Kidney capillary endothelial cell (primary cell): ENCODE data around the gene COL26A1.
"Not testable (repeated sequence)": the region's sequence is repeated elsewhere in the genome, so short reads cannot be mapped to it uniquely, and the experiment has no call there.

Source experiments
- DNase-seq: peaks from one replicate; pipeline ENCODE4 v3.0.0-alpha.2; 2018; ENCODE audit warnings: low spot score

Gene COL26A1

DNA sequence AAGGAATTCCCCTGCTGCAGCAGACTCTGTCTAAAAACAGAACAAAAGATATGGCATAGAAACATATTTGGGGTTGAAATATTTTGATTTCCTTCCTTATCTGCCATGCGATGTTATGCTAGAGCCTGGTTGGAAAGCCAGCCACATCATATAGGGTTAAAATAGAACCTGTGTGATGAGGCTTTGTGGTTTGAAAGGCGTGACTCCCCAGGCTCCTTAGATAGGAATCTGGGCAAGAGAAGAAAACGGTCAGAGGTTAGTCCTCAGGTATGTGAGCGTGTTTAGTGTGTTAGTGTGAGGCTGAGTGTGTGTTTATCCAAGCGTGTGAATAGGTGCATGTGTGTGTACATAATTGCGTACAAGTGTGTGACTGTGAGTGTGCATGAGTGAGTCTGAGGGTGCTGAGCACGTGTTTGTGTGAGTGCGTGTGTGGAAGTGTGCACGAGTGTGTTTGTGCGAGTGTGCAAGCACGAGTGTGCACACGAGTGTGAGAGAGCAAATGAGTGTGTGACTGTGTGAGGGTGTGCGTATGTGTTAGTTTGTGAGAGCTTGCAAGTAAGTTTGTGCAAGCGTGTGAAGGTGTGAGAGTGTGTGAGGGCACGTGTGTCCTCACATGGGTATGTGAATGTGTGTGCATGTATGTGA is 79.9 kb downstream of the COL26A1 start:
- no peak for DNase-seq

DNA sequence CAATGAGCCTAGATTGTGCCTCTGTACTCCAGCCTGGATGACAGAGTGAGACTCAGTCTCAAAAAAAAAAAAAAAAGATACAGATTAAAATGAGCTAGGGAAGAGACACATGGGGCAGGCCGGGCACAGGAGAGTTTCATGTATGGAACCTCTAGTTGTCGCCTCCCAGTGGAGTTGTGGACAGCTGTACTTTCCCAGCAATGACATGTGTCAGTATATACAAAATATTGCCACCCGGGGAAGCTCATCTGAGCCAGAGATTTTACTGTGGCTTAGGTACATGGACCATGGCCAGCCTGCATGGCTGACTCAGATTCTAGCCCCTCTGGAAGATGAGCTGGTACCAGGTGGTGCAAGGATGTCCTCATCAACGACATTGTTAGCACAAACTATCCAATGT is 87.4 kb downstream of the COL26A1 start:
- DNase-seq = no peak

DNA sequence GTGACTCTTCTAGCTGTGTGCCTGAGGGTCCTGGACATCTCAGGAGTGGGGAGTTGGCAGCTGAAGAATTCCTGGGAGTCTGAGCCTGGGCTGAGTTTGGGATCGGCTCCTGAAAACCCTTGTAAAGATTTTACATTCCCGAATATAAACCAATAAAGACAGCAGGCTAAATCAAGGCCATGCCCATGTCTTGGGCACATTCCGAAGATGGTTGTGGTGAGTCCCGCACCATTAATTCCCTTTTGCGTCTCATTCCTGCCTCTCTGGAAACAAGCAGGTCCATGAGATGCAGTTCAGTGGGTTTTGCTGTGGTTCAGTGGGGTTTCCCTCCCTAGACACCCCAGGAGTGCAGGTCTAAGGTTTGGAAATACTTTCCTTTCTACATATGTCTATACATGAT is 90.9 kb downstream of the COL26A1 start:
- DNase-seq = no peak

DNA sequence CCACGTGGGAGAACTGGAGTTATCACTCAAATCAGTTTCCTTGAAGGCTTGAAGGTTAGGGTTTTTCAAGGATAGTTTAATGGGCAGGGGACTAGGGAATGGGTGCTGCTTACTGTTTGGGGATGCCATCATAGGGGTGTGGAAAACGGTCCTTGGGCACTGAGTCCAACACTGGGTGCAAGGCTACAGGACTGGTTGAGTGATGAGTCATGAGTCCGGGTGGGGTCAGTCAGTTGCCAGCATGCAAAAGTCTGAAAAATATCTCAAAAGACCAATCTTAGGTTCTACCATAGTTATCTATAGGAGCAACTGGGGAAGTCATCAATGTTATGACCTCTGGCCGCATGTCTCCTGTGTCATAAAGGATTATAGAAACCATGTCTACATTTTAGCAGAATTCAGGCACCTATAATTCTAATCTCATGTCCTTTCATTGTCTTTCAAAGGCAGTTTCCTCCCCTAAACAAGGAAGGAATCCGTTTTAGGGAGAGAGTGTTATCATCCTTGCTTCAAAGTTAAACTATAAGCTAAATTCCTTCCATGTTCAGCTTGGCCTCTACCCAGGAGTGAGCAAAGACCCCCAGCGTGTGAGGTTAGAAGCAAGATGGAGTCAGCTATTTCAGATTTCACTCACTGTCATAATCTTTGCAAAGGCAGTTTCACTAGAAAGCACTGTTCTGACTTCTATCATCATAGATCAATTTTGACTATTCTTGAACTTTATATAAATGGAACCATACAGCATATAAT is 94.5 kb downstream of the COL26A1 start:
- DNase-seq = no peak

DNA sequence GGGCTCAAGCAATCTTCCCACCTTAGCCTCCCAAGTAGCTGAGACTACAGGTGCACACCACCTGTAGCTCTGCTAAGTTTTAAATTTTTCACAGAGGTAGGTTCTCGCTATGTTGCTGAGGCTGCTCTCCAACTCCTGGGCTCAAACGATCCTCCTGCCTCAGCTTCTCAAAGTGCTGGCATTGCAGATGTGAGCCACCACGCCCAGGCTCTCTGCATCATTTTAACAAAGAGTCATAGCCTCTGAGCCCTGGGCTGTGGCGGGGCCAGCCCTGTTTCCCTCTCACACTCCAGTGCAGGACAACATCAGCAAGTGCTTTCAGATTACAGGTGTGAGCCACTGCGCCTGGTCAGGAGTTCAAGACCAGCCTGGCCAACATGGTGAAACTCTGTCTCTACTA is 102.5 kb downstream of the COL26A1 start:
- DNase-seq = no peak

DNA sequence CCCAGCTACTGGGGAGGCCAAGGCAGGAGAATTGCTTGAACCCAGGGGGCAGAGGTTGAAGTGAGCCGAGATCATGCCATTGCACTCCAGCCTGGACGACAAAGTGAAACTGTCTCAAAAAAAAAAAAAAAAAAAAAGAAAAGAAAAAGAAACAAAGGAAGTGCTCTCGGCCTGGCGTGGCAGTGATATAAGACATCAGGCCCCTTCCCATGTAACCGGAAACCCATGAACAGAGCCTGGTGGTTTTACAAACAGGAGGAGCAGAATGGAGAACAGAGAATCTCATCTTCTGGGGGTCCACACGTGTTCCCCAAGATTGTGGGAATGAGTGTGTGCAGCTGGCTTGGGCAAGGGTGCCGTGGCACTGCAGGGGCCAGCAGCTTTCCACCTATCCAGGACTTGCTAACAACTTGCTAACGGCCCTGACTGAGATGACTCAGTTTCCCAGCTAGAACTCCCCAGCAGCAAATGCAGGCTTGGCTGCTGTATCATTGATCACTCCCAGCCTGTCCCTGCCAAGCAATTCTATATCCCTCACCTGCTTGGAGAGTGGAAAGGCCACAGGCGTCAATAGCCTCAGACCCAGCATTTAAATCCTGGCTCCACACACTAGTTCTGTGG is 103.0 kb downstream of the COL26A1 start:
- DNase-seq = no peak

DNA sequence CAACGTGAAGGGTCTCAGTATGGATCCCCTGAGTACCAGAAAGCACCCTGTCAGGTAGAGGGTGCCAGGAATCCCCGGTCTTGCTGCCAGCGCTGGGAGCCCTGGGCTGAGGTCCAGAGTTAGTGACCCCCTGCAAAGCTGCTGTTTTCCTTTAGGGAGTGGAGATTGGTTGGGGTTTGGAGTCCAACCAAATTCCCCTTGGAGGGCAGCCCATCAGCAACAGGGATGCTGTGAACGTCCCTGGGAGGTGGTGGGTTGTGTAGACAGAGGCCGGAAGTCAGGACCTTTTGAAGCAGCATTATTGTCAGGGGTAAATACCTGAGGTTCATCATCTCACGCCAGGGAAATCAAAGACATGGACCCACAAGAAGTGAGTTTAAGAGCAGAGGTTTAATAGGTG is 104.2 kb downstream of the COL26A1 start:
- DNase-seq = no peak

DNA sequence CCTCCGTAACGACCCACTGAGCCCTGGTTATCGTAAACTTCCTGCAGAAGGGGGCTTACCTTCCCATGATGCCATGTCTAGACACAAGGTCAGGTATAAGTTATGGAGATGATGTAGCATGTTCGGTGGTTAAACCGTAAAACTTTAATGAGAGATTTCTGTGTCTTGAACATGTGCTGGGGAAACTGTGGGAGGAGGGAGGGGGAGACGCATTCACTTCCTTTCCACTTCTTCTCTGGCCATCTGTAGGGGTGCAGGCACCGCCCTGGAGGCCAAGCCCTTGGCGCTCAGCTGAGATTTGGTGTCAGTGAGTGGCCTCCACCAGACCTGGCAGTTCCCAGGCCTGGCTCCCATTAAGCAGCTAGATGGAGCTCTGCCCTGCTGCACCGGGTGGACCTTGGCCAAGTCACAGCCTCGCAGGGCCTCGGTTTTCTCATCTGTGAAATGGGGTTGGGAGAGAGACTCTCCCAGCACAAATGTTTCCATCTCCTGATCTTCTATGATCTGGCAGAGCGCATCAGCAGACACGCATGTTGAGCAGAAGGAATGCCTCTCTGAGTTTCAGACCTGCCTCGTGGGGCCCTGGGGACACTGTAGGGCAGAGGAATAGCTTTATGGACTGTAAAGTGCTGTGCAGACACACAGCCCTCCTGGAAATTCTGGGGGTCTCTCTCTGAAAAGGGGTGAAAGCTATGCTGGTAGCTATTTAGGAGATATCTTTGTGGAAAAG is 106.0 kb downstream of the COL26A1 start:
- DNase-seq = no peak

DNA sequence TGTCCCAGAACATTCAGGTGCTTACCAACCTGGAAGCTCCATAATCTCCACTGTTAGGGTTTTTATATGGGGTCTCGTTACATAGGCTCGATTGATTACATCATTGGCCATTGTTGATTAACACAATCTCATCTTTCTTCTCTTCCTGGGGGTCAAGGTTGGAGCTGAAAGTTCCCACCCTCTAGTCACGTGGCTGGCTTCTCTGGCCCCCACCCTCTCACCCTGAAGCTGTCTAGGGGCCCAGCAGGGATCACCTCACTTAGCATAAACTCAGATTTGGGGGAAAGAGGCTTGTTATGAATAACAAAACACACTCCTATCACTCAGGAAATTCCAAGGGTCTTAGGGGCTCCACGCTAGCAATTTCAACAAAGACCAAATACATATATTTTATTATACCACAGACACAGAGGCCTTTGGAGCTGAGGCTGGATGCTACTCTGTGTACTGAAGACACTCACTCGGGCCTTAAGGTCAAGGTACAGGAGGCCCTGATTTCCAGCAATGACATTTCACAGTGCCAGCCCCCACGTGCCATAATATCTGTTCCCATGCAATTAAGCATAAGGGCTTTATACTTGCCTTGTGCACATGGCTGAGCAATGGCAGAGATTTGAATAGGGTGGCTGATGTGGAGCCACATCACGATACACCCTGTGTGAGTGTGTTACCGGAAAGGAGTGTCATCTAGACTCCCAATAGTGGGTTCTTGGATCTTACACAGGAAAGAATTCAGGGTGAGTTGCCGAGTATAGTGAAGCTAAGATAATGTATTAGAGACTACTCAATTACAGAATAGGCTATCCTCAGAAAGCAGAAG is 108.2 kb downstream of the COL26A1 start:
- DNase-seq = no peak

DNA sequence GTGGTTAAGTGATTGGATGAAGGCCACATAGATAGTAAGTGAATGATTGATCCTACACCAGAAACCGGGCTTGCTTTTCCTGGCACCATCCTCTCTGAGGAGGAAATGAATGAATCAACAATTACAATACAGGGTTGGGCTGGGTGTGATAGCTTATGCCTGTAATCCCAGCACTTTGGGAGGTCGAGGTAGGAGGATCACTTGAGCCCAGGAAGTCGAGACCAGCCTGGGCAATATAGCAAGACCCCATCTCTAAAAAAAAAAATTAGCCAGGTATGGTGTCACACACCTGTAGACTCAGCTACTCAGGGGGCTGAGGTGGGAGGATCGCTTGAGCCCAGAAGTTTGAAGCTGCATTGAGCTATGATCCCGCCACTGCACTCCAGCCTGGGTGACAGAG is 111.5 kb downstream of the COL26A1 start:
- no peak for DNase-seq

DNA sequence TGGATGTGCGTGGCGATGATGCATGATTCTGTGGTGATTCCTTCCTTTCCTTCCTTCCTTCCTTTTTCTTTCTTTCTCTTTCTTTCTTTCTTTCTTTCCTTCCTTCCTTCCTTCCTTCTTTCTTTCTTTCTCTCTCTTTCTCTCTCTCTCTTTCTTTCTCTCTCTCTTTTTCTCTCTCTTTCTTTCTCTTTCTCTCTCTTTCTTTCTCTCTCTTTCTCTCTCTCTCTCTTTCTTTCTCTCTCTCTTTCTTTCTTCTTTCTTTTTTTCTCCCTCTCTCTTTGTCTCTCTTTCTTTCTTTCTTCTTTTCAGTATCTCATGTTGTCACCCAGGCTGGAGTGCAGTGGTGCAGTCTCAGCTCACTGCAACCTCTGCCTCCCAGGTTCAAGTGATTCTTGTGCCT is 113.0 kb downstream of the COL26A1 start:
- DNase-seq = not testable (repeated sequence)

DNA sequence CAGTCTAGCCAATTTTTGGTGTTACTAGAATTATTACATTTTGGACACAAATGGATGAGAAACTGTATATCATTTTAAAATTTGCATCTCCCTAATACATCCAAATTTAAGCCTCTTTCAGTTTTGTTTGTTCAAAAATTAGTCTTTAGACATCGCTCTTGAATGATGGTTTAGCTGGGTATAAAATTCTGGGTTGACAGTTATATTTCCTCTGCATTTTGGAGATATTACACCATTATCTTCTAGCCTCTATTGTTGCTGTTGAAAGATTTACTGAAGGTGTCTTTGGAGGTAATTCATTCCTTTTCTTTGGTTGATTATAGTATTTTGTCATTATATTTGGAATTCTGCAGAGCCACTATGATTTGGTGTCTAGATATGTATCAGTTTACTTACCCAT is 116.5 kb downstream of the COL26A1 start:
- no peak for DNase-seq

DNA sequence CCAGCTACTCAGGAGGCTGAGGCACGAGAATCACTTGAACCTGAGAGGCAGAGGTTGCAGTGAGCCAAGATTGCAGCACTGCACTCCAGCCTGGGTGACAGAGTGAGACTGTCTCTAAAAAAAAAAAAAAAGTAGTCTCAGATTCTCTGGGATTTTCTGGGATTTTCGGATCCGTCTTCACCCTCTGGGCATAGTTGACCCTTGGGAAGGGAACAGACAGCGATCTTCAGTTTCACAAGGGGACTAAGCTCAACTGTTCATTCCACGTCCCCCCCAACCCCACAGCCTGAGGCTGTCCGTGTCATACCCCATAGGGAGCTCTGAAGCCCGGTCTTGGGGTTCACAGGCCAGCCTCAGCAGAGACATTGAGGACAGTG is 123.4 kb downstream of the COL26A1 start:
- not testable (repeated sequence) for DNase-seq

DNA sequence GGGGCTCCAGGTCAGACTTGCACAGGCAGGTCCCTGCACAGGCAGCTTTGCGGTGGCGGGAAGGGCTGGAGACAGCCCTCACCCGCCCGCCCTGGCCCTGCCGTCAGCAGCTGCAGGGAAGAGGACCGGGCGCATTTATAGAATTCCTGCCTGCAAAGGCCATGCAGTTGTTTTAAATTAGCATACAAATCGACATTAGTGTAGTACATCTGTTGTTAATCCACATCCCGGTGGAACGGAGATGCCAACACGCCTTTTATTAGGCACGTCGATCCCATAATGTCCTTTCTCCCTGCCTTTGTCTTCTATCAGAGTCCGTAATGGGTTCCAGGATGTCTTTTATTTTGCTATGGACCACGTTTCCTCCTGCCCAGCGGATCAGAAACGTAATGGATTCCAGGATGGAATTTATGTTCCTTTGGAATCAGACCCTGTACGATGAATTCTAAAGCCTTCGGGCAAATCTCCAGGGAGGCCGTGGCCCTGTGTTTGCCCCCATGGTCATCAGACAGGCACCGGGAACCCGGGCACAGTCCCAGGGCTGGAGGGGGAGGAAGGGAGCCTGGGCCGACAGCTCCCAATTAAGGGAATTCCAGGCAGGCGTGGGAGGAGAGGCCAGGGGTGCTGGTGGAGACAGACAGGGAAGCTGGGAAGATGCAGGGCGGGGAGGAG is 123.9 kb downstream of the COL26A1 start:
- no peak for DNase-seq

DNA sequence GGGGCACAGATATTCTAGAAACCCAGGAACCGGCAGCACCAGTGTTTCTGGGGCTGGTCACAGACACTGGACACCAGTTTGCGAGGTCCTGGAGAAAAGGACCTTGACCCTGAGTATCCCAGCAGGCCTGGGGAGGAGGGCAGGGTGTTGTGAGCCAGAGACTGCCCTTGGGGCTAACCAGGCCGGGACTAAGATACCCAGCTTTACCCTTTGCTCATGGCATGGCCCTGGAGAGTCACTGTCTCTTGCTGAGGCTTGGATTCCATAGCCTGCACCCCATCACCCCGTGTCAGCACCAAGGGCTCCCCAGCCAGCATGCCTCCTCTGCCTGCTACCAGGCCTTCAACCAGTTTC is 124.4 kb downstream of the COL26A1 start:
- DNase-seq = no peak

DNA sequence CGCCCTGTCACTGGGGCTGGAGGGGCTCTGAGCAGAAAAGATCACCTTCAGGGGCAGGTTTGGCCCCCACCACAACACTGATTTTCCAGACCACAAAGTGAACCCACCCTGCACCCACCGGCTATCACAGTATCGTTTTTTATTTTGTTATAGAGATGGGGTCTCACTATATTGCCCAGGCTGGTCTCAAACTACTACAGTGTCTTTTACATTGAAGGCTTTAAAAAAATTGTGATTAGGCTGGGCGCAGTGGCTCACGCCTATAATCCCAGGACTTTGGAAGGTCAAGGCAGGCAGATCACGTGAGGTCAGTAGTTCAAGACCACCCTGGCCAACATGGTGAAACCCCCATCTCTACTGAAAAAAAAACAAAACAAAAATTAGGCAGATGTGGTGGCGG is 125.1 kb downstream of the COL26A1 start:
- no peak for DNase-seq

DNA sequence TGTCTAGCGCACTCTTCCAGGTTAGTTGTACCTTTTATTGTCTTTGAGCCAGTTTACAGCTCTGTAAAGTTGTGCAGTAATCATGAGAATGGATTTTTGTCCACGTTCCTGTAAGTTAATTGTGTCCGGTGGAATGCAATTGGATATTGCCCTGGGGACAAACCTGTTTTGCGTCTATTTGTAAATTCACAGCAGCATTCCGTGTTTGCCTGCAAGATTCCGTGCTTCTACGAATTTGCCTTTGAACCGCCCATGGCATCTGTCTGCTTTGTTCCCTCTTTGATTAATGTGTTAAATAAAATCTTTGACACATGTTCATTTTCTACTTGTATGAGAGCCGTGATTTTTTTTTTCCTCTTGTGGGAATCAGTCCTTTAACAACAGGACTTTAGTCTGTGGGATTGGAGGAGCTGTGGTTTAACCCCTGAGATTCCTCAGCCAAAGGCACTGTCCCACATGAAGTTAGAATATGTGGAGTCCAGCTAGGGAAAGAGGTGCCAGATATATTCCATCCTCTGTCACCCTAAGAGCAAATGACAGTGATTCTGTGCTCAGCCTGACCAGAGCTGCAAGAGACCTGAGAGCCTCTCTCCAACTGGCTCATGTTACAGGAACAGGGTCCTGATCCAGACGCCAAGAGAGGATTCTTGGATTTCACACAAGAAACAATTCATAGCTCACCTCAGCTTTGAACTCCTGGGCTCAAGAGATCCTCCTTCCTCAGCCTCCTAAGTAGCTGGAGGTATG is 126.3 kb downstream of the COL26A1 start:
- DNase-seq = no peak

DNA sequence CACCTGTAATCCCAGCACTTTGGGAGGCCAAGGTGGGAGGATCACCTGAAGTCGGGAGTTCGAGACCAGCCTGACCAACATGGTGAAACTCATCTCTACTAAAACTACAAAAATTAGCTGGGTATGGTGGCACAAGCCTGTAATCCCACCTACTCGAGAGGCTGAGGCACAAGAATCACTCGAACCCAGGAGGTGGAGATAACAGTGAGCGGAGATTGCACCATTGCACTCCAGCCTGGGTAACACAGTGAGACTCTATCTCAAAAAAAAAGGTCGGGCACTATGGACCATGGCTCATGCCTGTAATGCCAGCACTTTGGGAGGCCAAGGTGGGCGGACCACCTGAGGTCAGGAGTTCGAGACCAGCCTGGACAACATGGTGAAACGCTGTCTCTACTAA is 127.8 kb downstream of the COL26A1 start:
- not testable (repeated sequence) for DNase-seq

DNA sequence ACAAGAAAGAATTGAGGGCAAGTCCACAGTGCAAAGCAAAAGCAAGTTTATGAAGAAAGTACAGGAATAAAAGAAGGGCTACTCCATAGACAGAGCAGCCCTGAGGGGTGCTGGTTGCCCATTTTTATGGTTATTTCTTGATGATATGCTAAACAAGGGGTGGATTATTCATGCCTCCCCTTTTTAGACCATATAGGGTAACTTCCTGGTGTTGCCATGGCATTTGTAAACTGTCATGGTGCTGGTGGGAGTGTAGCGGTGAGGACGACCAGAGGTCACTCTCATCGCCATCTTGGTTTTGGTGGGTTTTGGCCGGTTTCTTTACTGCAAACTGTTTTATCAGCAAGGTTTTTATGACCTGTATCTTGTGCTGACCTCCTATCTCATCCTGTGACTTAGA is 128.8 kb downstream of the COL26A1 start:
- not testable (repeated sequence) for DNase-seq

DNA sequence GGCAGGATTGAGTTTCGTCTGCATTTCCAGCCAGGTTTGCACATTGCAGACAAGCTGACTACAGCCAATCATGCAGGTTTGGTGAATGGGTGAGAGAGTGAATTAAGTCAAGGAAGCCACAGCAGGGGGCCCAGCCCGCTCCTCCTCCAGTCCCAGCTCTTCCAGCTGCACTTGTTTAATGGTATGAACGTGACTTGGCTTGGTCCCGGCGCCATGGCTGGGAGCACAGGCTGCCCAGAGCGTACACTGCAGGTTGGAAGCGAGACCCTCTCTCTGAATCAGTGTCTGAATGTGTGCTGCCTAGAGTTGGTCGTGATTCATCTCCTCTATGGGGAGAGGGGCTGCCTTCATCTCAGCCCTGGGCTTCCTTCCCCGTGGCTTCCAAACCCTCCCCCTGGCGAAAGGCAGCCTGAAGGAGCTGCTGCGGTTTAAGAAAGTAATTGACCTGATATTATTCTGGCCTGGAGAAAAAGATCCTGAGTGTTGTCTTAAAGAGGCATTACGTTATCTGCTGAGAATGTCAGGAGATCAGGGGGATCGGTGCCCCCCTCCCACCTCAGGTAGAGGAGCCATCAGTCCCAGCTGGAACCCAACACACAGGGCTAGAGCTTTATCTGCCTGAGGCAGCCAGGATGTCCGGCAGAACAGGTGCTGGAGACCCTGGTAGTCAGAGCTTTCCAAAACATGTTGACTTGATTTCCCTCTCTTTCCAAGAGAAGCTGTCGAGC is 132.1 kb downstream of the COL26A1 start:
- DNase-seq = no peak
